Measurements from ENCODE around the gene OSBPL8.

The OSBPL8 gene

GRCh38 chr12:76587428-76588178, 28.0 kb upstream of the OSBPL8 start:
- DNase-seq (ENCODE audit: extremely low read depth, low read depth), result no peak
- TF ChIP-seq CTCF (IDR thresholded peaks at IDR 0.05; ENCODE audit: low read depth, low read length, missing control alignments), result no peak

GRCh38 chr12:76586764-76587395, 27.3 kb upstream of the OSBPL8 start:
- TF ChIP-seq CTCF (IDR thresholded peaks at IDR 0.05; ENCODE audit: low read depth, low read length, missing control alignments), result peak; percentile 53
- no peak overlapping the region for H3K4me3 ChIP-seq (replicated peaks; ENCODE audit: low read depth, low read length)
- no peak for DNase-seq (ENCODE audit: extremely low read depth, low read depth)

More at GRCh38 chr12:76587428-76588178, 28.0 kb upstream of the OSBPL8 start:
- H3K4me3 ChIP-seq (replicated peaks; ENCODE audit: low read depth, low read length), result no peak overlapping the region

- TF ChIP-seq CTCF (IDR thresholded peaks at IDR 0.05; ENCODE audit: low read depth, low read length, missing control alignments), result no peak
- H3K4me3 ChIP-seq (replicated peaks; ENCODE audit: low read depth, low read length), result no peak overlapping the region
- DNase-seq (ENCODE audit: extremely low read depth, low read depth), result no peak
Observed at GRCh38 chr12:76583301-76583700, 23.7 kb upstream of the OSBPL8 start.

GRCh38 chr12:76573840-76574373, 14.3 kb upstream of the OSBPL8 start:
- no peak for DNase-seq (ENCODE audit: extremely low read depth, low read depth)

GRCh38 chr12:76571256-76571655, 11.7 kb upstream of the OSBPL8 start:
- no peak for TF ChIP-seq CTCF (IDR thresholded peaks at IDR 0.05; ENCODE audit: low read depth, low read length, missing control alignments)
- no peak for DNase-seq (ENCODE audit: extremely low read depth, low read depth)
- H3K4me3 ChIP-seq (replicated peaks; ENCODE audit: low read depth, low read length), result no peak overlapping the region

More at GRCh38 chr12:76573840-76574373, 14.3 kb upstream of the OSBPL8 start:
- TF ChIP-seq CTCF (IDR thresholded peaks at IDR 0.05; ENCODE audit: low read depth, low read length, missing control alignments), result no peak
- no peak overlapping the region for H3K4me3 ChIP-seq (replicated peaks; ENCODE audit: low read depth, low read length)

- no peak for TF ChIP-seq CTCF (IDR thresholded peaks at IDR 0.05; ENCODE audit: low read depth, low read length, missing control alignments)
- DNase-seq (ENCODE audit: extremely low read depth, low read depth), result no peak
- H3K4me3 ChIP-seq (replicated peaks; ENCODE audit: low read depth, low read length), result no peak overlapping the region
Observed at GRCh38 chr12:76569685-76570604, 10.4 kb upstream of the OSBPL8 start.
